Vagina (tissue), 2 donors: ENCODE data around the gene RBM10. TPM values are rescaled to one million over a fixed set of nuclear protein-coding genes. Genes with fewer than 3 reads are reported as not detected.

Source experiments
- DNase-seq, 2 donors: peaks; one replicate each; pipeline ENCODE4 v3.0.0-alpha.2; 2017; ENCODE audit errors: extremely low spot score in 2 of 2
- H3K27ac ChIP-seq: fragments of 200-600 bp; sonication (generic); one replicate; pipeline ENCODE4 v1.5.1; 2019
- H3K27me3 ChIP-seq: fragments of 200-600 bp; sonication (generic); one replicate; pipeline ENCODE4 v1.5.1; 2019
- H3K36me3 ChIP-seq, 2 donors: fragments of 200-600 bp; sonication (generic); one replicate each; pipeline ENCODE4 v1.5.1; 2017 to 2019
- H3K4me1 ChIP-seq: fragments of 200-600 bp; sonication (generic); one replicate; pipeline ENCODE4 v1.5.1; 2019
- H3K4me3 ChIP-seq, 2 donors: fragments of 200-600 bp; sonication (generic); 1 replicate in 1 of 2; 2 replicates in 1 of 2; pipeline ENCODE4 v1.5.1; 2016 to 2019
- H3K9me3 ChIP-seq: fragments of 200-600 bp; sonication (generic); one replicate; pipeline ENCODE4 v1.5.1; 2019
- CTCF ChIP-seq, 3 experiments: fragments of 450-650 bp in 2 of 3; fragments of 200-600 bp in 1 of 3; sonication (generic) in 1 of 3; IDR thresholded peaks; one replicate each; pipeline ENCODE4 v1.5.1; 2017 to 2019; ENCODE audit warnings: antibody characterized with exemption in 3 of 3, mild to moderate bottlenecking in 2 of 3, moderate library complexity in 2 of 3
- POLR2A ChIP-seq, 2 donors: fragments of 450-650 bp; IDR thresholded peaks; one replicate each; pipeline ENCODE4 v1.6.1; 2017; ENCODE audit warnings: antibody characterized with exemption in 2 of 2, mild to moderate bottlenecking in 2 of 2, moderate library complexity in 2 of 2
- POLR2AphosphoS5 ChIP-seq, 2 donors: sonication (generic); formaldehyde crosslinking; IDR thresholded peaks; one replicate each; pipeline ENCODE4 v1.9.0; 2017; ENCODE audit warnings: antibody characterized with exemption in 2 of 2, mild to moderate bottlenecking in 2 of 2, low read depth in 1 of 2; ENCODE audit not compliant: insufficient read depth in 1 of 2
- intact Hi-C: fragments of 100-400 bp; cut with DNase I; formaldehyde crosslinking; loops from one replicate; pipeline ENCODE4 v1.15.1; 2023
- small RNA-seq: library from RNA; depleted of rRNA; stranded (forward); fragments of <200 nt; gene quantifications from one replicate; pipeline ENCODE3, GENCODE V24; 2016
- total RNA-seq: library from RNA; depleted of rRNA; stranded (reverse); fragments of >200 nt; gene quantifications from one replicate; pipeline ENCODE4 v1.2.3, GENCODE V29; 2016

Gene RBM10
- total RNA-seq, 1 donor from 2014 or later, result 32.4 TPM

- no peak overlapping the region for H3K4me3 ChIP-seq
- H3K9me3 ChIP-seq, result no peaks in the 10 kb centered on the region
- peaks cover 9% of the 10 kb centered on the region for H3K4me1 ChIP-seq
- no peaks in the 10 kb centered on the region for H3K27me3 ChIP-seq
- DNase-seq, result no peak
- intact Hi-C loops, result no loop called here
- H3K27ac ChIP-seq, result peak overlapping the region; percentile 98
- peaks cover 0 to 5% of the 10 kb centered on the region in 2 donors for H3K36me3 ChIP-seq
- TF ChIP-seq POLR2A (IDR thresholded peaks at IDR 0.05), result no peak
- no peak for TF ChIP-seq CTCF (IDR thresholded peaks at IDR 0.05)
- TF ChIP-seq POLR2AphosphoS5 (IDR thresholded peaks at IDR 0.05; ENCODE audit: insufficient read depth in 1 of 2, low read depth in 1 of 2), result no peak
Observed at GRCh38 chrX:47235691-47236103, 90.7 kb downstream of the RBM10 start.

Small RNAs within 50 kb of the gene (small RNA-seq; reads per million reads assigned to genes)
- gene RNU12-2P, result not detected

Other genes with a start within 250 kb of the RBM10 start
- gene JADE3, start 232.8 kb upstream of the RBM10 start, total RNA-seq, result 5.2 TPM
- 4.7 TPM for gene RGN, start 66.8 kb upstream of the RBM10 start, total RNA-seq
- 63.8 TPM for gene NDUFB11, start 519 bp upstream of the RBM10 start, total RNA-seq
- 168 TPM for gene UBA1, start 48.6 kb downstream of the RBM10 start, total RNA-seq
- 73.9 TPM for gene CDK16, start 73.5 kb downstream of the RBM10 start, total RNA-seq
- gene USP11, start 87.8 kb downstream of the RBM10 start, total RNA-seq, result 72.4 TPM
- not detected for gene ZNF157, start 225.4 kb downstream of the RBM10 start, total RNA-seq